Measurements from ENCODE around the gene KRT2. TPM values are rescaled to one million over a fixed set of nuclear protein-coding genes. Genes with fewer than 3 reads are reported as not detected.

The KRT2 gene
- total RNA-seq, 6 experiments from 2014 or later, result not detected

DNA sequence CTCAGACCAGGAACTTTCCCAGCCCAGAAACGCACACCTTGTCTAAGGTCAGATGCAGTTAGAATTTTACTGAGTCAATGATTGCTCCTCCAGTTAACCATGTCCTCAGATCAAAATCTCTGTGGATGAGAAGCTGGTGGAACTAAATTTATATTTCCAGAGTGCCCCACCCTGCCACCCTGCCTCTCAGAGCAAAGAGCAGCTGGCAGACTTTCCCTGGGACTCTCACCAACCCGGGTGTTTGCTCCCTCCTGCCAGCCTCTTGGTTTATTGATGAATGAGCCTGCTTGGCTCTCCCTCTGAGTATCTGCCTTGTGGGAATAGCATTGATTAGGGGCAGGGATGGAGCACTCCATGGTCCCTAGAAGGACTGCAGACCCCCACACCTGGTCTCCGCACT lies 34.1 kb upstream of the KRT2 start:
- Histone ChIP-seq H3K9me3 (no peaks in the 10 kb centered on the region), H3K4me1 (peaks cover 0 to 1% (median 0%) of the 10 kb centered on the region in 4 donors), H3K27me3 (no peaks in the 10 kb centered on the region), H3K36me3 (no peaks in the 10 kb centered on the region), H3K27ac (no peak overlapping the region), H3K4me3 (no peak overlapping the region)
- no peak for ATAC-seq
- TF ChIP-seq, protein P1, sequence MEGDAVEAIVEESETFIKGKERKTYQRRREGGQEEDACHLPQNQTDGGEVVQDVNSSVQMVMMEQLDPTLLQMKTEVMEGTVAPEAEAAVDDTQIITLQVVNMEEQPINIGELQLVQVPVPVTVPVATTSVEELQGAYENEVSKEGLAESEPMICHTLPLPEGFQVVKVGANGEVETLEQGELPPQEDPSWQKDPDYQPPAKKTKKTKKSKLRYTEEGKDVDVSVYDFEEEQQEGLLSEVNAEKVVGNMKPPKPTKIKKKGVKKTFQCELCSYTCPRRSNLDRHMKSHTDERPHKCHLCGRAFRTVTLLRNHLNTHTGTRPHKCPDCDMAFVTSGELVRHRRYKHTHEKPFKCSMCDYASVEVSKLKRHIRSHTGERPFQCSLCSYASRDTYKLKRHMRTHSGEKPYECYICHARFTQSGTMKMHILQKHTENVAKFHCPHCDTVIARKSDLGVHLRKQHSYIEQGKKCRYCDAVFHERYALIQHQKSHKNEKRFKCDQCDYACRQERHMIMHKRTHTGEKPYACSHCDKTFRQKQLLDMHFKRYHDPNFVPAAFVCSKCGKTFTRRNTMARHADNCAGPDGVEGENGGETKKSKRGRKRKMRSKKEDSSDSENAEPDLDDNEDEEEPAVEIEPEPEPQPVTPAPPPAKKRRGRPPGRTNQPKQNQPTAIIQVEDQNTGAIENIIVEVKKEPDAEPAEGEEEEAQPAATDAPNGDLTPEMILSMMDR (IDR thresholded peaks at IDR 0.05), result no peak
- no peak for TF ChIP-seq POLR2A (IDR thresholded peaks at IDR 0.05)
- no peak for DNase-seq
- intact Hi-C loops (cut with DNase I), result no loop called here
- WGBS (ENCODE audit: insufficient coverage, low coverage, low lambda C conversion rate, missing lambda C conversion rate), result 33% methylated on average over 1 of the region's 3 CpGs

DNA sequence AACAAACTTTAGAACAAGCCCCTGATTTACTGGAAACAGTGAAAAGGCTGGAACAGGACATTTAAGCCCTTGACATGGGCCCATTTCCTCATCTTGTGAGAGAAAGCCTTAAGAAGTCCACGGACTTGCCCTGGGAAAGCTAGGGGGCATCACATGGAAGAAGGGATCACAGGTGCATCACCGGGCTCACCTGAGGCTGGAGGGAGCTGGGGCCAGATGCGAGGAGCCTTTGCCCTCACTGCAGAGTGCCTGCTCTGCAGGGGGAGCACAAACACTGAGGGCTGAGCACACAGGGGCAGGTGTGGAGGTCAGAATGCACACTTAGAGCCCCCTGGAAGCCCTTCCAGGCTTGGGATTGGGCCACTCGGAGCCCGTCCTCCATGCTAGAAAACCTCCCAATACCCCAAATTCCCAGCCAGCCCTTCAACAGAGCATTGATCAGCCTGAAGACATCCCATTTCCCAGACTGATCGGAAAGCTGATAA lies 33.4 kb upstream of the KRT2 start:
- intact Hi-C loops (cut with DNase I), result no loop called here
- ATAC-seq (no peak), DNase-seq (no peak)
- Histone ChIP-seq H3K27me3 (no peaks in the 10 kb centered on the region), H3K9me3 (no peaks in the 10 kb centered on the region), H3K36me3 (no peaks in the 10 kb centered on the region), H3K4me3 (no peak overlapping the region), H3K4me1 (no peaks in the 10 kb centered on the region), H3K27ac (no peak overlapping the region)
- TF ChIP-seq, protein P1 (IDR thresholded peaks at IDR 0.05), result no peak
- WGBS (ENCODE audit: insufficient coverage, low coverage, low lambda C conversion rate, missing lambda C conversion rate), result 10% methylated on average over 1 of the region's 6 CpGs

DNA sequence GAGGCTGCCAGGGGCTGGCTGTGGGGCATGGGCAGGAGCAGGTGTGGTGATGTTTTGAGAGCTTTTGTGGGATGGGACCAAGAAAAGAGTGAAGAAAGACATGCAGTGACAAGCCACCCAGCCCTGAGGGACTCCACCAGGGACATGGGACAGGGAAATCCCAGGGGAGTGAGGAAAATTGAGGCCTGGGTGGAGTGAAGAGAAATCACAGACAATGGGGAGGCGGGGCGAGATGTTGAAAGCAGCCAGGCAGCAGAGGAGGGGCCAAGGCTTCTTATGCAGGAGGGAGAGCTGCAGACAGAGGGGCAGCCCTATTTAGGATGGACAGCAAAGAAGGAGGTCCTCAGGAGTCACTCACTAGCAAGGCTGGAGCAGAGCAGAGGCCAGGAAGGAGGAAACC lies 32.4 kb upstream of the KRT2 start:
- intact Hi-C loops (cut with DNase I), result no loop called here
- H3K36me3 ChIP-seq, result no peaks in the 10 kb centered on the region
- no peak for DNase-seq
- TF ChIP-seq, protein P1 (IDR thresholded peaks at IDR 0.05), result no peak
- no peaks in the 10 kb centered on the region for H3K27me3 ChIP-seq
- H3K27ac ChIP-seq, result no peak overlapping the region
- 29% methylated on average over 2 of the region's 2 CpGs for WGBS (ENCODE audit: insufficient coverage, low coverage, low lambda C conversion rate, missing lambda C conversion rate)
- H3K4me3 ChIP-seq, result no peak overlapping the region
- no peaks in the 10 kb centered on the region for H3K4me1 ChIP-seq
- no peak for ATAC-seq
- H3K9me3 ChIP-seq, result no peaks in the 10 kb centered on the region

DNA sequence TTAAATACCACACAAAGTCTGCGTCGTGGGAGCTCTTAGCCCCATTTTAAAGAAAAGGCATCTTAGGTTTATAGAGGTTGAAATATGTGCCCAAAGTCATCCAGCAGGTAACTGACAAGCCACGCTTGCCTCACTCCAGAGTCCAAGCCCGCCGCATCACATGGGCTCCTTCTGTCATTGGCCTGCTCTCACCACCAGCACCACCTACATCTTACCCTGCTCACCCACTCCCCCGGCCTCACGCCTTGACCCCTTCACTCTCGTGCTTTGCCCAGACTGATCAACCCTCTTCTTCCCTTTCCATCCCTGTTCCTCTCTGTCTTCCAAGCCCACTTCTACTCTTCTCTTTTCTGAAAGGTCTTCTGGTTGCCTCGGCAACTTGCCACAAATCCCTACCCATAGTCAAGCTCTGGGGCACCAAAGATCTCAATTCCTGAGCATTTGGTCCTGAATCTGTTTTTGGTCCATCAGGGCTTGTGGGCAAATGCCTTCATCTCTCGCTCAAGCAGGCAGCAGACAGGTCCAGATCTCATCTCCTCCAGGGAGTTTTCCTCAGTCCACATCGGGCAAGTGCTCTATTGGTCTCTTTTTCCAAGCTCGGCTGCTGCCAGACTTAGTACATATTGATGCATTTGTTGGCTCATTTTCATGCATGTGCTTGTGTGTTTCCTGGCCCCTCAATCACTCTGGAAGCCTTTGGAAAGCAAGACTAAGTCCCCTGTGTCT lies 31.7 kb upstream of the KRT2 start:
- 59% methylated on average over 8 of the region's 12 CpGs for WGBS (ENCODE audit: insufficient coverage, low coverage, low lambda C conversion rate, missing lambda C conversion rate)
- DNase-seq (no peak), ATAC-seq (no peak)
- no peaks in the 10 kb centered on the region for H3K4me1 ChIP-seq
- TF ChIP-seq, protein P1 (IDR thresholded peaks at IDR 0.05), result no peak
- no peak for TF ChIP-seq POLR2A (IDR thresholded peaks at IDR 0.05)
- no peak overlapping the region for H3K4me3 ChIP-seq
- no peak overlapping the region for H3K27ac ChIP-seq
- intact Hi-C loops (cut with DNase I), result no loop called here
- no peaks in the 10 kb centered on the region for H3K27me3 ChIP-seq
- no peaks in the 10 kb centered on the region for H3K9me3 ChIP-seq
- H3K36me3 ChIP-seq, result no peaks in the 10 kb centered on the region
